NCI-H2227 treated with DMSO at 0.1 percent for 48 hours (cell line): ENCODE measurements around the gene CCDC157.
"Not testable (repeated sequence)": the region's sequence is repeated elsewhere in the genome, so short reads cannot be mapped to it uniquely, and the experiment has no call there.

Experiments
- DNase-seq: peaks from one replicate; lab custom pipeline; 2025; lab: John Stamatoyannopoulos, UW

Gene CCDC157

DNA sequence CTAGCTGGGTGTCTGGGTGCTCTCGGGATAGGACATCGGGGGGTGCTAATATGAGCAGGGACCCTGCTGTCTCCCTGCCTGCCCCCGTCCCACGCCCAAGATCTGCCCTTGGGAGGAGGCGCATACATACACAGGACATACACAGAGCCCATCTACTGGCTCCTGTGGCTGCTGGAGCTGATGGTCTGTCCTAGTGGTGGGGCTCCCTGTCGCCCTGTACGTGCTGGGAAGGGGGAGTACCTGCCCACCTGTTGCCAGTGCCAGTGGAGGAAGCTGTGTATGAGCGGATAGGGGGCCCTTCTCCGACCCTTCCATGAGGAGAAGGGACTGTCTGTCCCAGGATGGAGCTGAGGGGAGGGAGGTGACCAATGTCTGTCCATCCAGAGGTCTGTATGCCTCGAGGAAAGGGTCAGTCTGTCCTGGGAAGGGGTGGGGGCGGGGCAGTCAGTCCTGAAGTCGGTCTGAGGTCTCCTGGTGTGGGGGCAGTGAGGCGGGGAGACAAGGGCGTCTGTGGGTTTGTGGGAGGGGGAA, 31.0 kb upstream of the CCDC157 start:
- no peak for DNase-seq

- no peak for DNase-seq
Observed at GRCh38 chr22:30326255-30326705, 30.5 kb upstream of the CCDC157 start.

DNA sequence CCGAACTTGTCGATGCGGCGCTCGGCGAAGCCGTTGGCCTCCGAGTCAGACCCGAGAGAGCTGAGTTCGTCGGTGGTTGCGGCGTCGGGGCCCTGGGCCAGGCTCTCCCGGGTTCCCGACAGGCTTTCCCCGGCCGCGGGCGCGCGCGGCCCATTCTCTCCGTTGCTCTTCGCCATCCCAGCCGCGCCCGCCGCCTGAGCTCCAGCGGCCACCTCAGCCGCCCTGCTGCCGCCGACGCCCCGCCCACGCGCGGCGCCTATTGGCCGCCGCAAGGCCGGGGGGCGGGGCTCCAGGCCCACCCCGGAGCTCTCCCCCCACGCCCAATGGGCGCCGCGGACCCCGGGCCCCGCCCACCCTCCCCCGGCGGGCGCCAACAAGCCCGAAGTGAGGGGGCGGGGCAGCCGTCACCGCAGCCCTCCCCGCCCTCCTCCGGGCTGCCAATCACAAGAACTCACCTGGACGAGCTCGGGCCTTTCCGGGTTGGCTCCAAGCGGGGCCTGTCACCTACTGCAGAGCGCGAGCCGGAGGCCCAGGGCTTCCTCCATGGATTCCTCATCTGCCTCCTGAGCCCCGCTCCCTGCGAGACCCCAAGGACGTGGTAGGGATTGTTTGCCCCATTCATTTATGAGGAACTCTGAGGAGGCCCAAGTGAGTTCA, 30.0 kb upstream of the CCDC157 start, which contains the start of gene TBC1D10A:
TSS of gene TBC1D10A (minus strand) at position 236 of the 657 bp plus-strand sequence. CDS start at position 176, 60 bp downstream.
- DNase-seq: peak; percentile 79

DNA sequence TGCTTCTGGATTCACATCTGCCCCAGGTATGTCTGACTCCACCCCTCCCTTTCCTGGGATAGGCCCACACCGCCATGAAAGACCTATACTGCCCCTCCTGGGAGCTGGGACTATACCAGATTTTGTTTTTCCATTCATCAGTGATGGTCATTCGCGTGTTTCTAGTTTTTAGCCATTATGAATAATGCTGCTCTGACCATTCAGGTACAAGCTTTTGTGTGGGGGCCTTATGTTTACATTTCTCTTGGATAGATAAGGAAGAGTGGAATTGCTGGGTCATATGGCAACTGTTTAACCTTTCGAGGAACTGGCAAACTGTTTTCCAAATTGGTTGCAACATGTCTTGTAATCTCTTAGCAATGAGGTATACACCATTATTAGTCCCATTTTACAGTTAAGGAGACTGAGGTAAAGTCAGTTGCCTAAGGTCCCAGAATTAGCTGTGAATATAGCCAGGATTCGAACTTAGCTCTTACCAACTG, 28.9 kb upstream of the CCDC157 start:
- no peak for DNase-seq

DNA sequence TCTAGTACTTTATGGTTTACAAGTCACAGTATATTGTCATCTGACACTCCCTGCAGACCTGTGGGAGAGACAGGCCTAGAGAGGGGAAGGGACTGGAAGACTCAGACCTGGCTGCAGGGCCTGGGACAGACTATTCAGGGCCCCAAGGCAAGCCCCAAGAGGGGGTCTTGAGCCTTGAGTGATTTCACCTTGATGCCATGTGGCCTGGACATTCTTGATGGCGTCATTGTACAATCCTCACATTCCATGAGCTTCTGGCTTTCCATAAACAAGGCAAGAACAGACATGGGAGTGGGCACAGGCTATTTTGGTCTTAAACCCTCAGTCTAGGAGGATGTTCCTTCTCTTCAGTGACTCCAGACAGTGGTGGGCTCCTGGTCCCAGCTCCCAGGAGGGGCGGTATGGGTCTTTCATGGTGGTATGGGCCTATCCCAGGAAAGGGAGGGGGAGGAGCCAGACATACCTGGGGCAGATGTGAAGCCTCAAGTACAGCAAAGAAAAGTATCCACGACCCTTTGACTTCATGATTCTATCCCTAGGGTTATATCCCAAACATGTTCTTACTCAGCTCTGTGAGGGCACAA, 28.2 kb upstream of the CCDC157 start:
- DNase-seq: no peak

DNA sequence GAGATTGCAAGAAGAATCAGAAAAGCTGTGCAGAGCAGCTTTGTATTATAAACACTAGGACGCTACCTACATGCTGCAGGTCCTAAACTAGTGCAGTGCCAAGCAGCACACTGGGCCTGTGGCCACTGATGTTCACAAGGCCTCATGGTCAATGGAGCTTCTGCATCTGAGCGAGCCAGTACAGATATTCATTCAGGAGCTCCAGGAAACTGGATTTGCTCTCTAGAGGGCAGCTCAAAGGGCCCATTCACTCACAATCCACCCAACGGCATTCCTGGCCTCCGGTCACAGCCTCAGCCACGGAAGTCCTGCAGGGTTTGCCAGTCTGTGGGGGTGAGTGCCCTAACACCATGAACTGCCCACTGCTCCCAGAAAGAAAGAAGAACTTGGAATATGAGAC, 24.3 kb upstream of the CCDC157 start:
- no peak for DNase-seq

GRCh38 chr22:30332994-30333706, 23.7 kb upstream of the CCDC157 start:
- no peak for DNase-seq

- no peak for DNase-seq
Observed at GRCh38 chr22:30333707-30334087, 23.1 kb upstream of the CCDC157 start.

DNA sequence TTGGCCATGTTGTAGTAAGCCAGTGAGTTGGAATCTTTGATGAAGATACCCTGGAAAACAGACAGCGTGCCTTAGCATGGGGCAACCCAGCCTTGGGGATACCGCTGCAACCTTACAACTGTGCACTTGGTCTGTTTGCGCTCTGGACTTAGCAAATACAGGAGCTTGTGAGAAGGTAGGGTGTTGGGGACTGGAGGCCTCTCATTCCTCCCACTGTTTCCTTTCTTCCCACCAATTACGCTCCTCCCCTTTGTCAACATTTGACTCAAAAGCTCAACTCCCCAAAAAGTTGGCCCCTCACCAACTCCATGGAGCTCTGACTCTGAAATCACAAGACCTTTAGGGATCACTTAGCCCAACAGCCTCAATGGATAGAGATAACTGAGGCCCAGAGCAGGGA, 22.2 kb upstream of the CCDC157 start:
- DNase-seq: no peak

- no peak for DNase-seq
Observed at GRCh38 chr22:30335236-30335635, 21.6 kb upstream of the CCDC157 start.

DNA sequence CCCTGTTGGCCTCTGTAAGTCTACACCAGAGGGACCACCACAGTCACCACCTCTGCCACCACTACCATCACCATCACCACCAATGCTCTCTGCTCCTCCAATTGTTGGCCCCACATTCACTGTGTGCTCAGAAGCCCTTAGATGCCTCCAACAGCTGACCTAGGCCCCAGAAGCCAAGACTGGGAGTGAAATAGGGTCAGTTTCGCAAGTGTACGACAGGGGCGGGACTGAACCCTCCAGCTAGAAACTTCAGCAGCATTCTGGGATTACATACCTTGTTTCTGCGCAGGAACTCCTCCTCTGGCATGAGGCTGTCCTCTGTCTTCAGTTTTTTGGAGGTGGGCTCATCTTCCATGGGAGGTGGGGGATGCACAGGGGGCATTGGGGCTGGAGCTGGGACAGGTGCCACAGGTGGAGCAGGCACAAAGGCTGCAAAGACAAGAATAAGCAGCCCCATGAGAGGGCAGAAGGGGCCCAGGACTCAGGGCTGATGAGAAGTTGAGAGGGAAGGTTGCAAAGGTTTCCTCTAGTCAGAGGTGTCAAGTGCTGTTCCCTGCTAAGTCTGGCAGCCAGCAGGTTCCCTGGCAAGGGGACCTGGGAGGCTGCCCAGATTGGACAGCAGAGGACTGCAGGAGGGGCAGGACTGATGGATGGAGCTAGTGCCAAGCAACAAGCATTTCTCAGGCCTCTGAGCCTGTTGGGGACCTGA, 19.9 kb upstream of the CCDC157 start:
- no peak for DNase-seq

GRCh38 chr22:30337461-30337778, 19.4 kb upstream of the CCDC157 start:
- no peak for DNase-seq

- DNase-seq: not testable (repeated sequence)
Observed at GRCh38 chr22:30338341-30338740, 18.5 kb upstream of the CCDC157 start.

GRCh38 chr22:30338802-30339201, 18.0 kb upstream of the CCDC157 start:
- DNase-seq: no peak

GRCh38 chr22:30340911-30341685, 15.7 kb upstream of the CCDC157 start:
- no peak for DNase-seq

DNA sequence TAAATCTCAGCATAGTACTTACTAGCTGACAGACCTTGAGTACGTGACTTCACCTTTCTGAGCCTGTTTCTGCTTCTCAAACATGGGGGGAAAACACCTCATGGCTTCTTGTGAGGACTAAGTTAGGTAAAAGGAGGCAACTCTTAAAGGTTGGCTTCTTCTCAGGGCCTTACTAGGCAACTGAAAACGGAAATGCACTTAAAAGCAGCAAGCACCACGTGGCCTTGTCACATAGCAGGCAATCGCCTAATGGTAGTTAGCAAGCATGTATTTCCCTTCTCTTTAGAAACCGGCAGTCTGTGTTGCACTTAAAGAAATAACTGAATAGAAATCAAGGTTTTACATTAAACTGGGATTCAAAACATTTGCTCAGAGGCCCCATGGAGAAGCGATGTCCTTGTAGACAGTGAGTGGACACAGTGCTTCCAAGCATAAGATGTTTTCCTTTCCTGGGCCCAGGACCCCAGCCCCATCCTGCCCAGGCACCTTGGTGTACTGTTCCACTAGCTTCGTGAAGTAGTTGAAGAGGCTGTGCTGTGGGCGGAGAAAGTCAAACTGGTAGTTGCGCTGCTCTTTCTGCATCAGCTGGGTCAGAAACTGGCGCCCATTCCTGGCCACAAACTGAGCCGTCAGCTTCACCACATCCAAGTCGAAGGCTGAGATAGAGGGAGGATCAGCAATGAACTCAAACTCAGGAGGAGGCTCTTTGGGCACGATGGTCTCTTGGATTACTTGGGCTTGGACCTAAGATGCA, 12.2 kb upstream of the CCDC157 start:
- DNase-seq: no peak

GRCh38 chr22:30347255-30347892, 9.4 kb upstream of the CCDC157 start:
- DNase-seq: no peak

- no peak for DNase-seq
Observed at GRCh38 chr22:30348404-30348803, 8.4 kb upstream of the CCDC157 start.

- DNase-seq: no peak
Observed at GRCh38 chr22:30348809-30349208, 8.0 kb upstream of the CCDC157 start.

GRCh38 chr22:30351226-30351625, 5.6 kb upstream of the CCDC157 start:
- no peak for DNase-seq
